Heart left ventricle (tissue), 16 donors: ENCODE data around the gene PLCL1. TPM values are rescaled to one million over a fixed set of nuclear protein-coding genes. Genes with fewer than 3 reads are reported as not detected.

Experiments
- ATAC-seq, 4 donors: fragments of 200-7000 bp; cut with Tn5 transposase; one replicate each; pipeline ENCODE4 v1.9.1; 2020 to 2022; ENCODE audit warnings: moderate library complexity in 4 of 4, mild to moderate bottlenecking in 3 of 4, moderate number of reproducible peaks in 1 of 4
- DNase-seq, 5 donors: peaks; one replicate each; pipeline ENCODE4 v3.0.0-alpha.2; 2020
- H3K27ac ChIP-seq, 12 donors: fragments of 200-600 bp; sonication (generic) in 4 of 12; one replicate each; pipeline versions ENCODE4 v1.5.0 to v1.8.0; 2016 to 2022; ENCODE audit warnings: mild to moderate bottlenecking in 2 of 12
- H3K27me3 ChIP-seq, 9 donors: fragments of 200-600 bp; sonication (generic) in 2 of 9; one replicate each; pipeline versions ENCODE4 v1.5.1 to v1.8.0; 2016 to 2022; ENCODE audit warnings: mild to moderate bottlenecking in 3 of 9
- H3K36me3 ChIP-seq, 9 donors: fragments of 200-600 bp; sonication (generic) in 2 of 9; one replicate each; pipeline versions ENCODE4 v1.5.0 to v1.8.0; 2018 to 2022; ENCODE audit warnings: mild to moderate bottlenecking in 2 of 9
- H3K4me1 ChIP-seq, 12 donors: fragments of 200-600 bp; sonication (generic) in 4 of 12; one replicate each; pipeline versions ENCODE4 v1.5.0 to v1.8.0; 2016 to 2022; ENCODE audit warnings: mild to moderate bottlenecking in 3 of 12
- H3K4me3 ChIP-seq, 12 donors: fragments of 200-600 bp; sonication (generic) in 4 of 12; one replicate each; pipeline versions ENCODE4 v1.5.0 to v1.8.0; 2017 to 2022; ENCODE audit warnings: mild to moderate bottlenecking in 9 of 12, moderate library complexity in 4 of 12
- H3K9me3 ChIP-seq, 12 donors: fragments of 200-600 bp; sonication (generic) in 4 of 12; one replicate each; pipeline versions ENCODE4 v1.5.0 to v1.8.0; 2016 to 2022; ENCODE audit warnings: mild to moderate bottlenecking in 1 of 12
- POLR2A ChIP-seq, 2 donors: fragments of 450-650 bp; IDR thresholded peaks; one replicate each; pipeline ENCODE4 v1.6.1; 2017; ENCODE audit warnings: antibody characterized with exemption in 2 of 2, mild to moderate bottlenecking in 2 of 2, moderate library complexity in 2 of 2
- WGBS, 4 donors: extraction: QIAGEN DNeasy Blood & Tissue Kit in 2 of 4; methylation state at CpG; one replicate each; pipeline versions ENCODE4 v1.1.5 to v1.1.7; 2013 to 2018; 5-methylcytosine and 5-hydroxymethylcytosine counted together
- intact Hi-C, 10 donors: fragments of 100-400 bp; cut with DNase I; formaldehyde crosslinking; loops; one replicate each; pipeline versions ENCODE4 v1.11.1 to v1.14.2; 2022
- polyA plus RNA-seq, 2 donors: library from polyadenylated mRNA; stranded (reverse); fragments of 200-250 nt; gene quantifications; one replicate each; pipeline ENCODE4 v1.2.3, GENCODE V29; 2013
- total RNA-seq, 9 donors: library from RNA; depleted of rRNA in 2 of 9; stranded (reverse); fragments of >200 nt in 2 of 9; fragmentation: NEBNext Ultra II Directional in 3 of 9; extraction: Animal tissue kit (Norgen Biotek cat#: 25700) in 3 of 9; gene quantifications; one replicate each; pipeline versions ENCODE4 v1.1.0 to v1.2.4, GENCODE V29; 2016 to 2023
- TF ChIP-seq, protein P1 (sequence below), 12 donors: fragments of 200-600 bp; sonication (generic) in 4 of 12; IDR thresholded peaks; one replicate each; pipeline versions ENCODE4 v1.5.0 to v1.8.0; 2018 to 2022; ENCODE audit warnings: antibody characterized with exemption in 12 of 12, mild to moderate bottlenecking in 5 of 12
- donor health status: ischemic (EF 13 %, LVEDD 7.1; RV severe dilation, severe dysfunction).
- donor health status: healthy with polysubstance abuse.
- donor health status: DM: no; HTN: yes; CAD: no.
- donor health status: DM: no; HTN: no; CAD: no.
- donor health status: ischemic (EF 25% LVEDD 6.9; RV normal size, moderate dysfunction).
- donor health status: ischemic (EF 25% LVEDD 5.7; RV mildly dilated, moderate dysfunction).
- donor health status: healthy.
- donor health status: DM: yes; HTN: yes; CAD: no.
- donor health status: ischemic (EF 35%, LVEDD 5.7; RV mildly dilated, moderate dysfunction).
- donor health status: nonischemic (EF 11% LVEDD 7.7; RV severe dilation, severe dysfunction).
- donor health status: DM: yes; HTN: yes; CAD: no.
- donor health status: PGD.
- donor health status: ischemic (EF 29% LVEDD 5.4; RV normal size, mild dysfunction).
- donor health status: nonischemic (EF 23%, LVEDD 6.1; RV moderate dilation, normal function).

The PLCL1 gene
- total and polyA plus RNA-seq, 11 donors: 22.0 to 126 (median 90.4) TPM

DNA sequence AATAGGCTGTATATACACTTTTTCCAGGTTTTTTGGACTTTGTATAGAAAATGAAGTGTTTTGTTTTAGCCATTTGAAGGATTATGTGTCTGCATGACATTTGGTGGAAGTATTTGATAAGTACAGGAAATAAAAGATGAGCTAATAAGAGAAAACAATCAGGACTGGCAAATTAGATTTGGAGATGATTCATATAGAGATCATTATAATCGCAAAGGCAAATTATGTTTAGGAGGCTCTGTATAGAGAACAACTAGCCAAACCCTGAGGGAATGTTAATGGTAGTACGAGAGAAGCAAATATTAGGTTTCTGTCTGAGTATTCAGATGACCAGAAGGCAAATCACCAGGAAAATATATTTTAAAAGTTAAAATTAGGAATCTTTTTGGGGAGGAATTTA, 41.7 kb downstream of the PLCL1 start:
- Histone ChIP-seq H3K9me3 (no peaks in the 10 kb centered on the region), H3K36me3 (no peaks in the 10 kb centered on the region), H3K27me3 (no peaks in the 10 kb centered on the region), H3K27ac (no peak overlapping the region), H3K4me1 (peaks cover 0 to 48% (median 10%) of the 10 kb centered on the region in 12 donors), H3K4me3 (no peak overlapping the region)
- no peak for ATAC-seq
- no peak for DNase-seq
- intact Hi-C loops: loop anchor here in 2 of 10 donors (5.0 kb wide), 1 partner anchor 39 kb away; no protein-coding TSS in a partner anchor
- WGBS, 4 donors: 80 to 90% (median 81%) methylated on average over 2 of the region's 2 CpGs
- no peak for TF ChIP-seq POLR2A (IDR thresholded peaks at IDR 0.05)
- TF ChIP-seq, protein P1, sequence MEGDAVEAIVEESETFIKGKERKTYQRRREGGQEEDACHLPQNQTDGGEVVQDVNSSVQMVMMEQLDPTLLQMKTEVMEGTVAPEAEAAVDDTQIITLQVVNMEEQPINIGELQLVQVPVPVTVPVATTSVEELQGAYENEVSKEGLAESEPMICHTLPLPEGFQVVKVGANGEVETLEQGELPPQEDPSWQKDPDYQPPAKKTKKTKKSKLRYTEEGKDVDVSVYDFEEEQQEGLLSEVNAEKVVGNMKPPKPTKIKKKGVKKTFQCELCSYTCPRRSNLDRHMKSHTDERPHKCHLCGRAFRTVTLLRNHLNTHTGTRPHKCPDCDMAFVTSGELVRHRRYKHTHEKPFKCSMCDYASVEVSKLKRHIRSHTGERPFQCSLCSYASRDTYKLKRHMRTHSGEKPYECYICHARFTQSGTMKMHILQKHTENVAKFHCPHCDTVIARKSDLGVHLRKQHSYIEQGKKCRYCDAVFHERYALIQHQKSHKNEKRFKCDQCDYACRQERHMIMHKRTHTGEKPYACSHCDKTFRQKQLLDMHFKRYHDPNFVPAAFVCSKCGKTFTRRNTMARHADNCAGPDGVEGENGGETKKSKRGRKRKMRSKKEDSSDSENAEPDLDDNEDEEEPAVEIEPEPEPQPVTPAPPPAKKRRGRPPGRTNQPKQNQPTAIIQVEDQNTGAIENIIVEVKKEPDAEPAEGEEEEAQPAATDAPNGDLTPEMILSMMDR (IDR thresholded peaks at IDR 0.05): no peak

DNA sequence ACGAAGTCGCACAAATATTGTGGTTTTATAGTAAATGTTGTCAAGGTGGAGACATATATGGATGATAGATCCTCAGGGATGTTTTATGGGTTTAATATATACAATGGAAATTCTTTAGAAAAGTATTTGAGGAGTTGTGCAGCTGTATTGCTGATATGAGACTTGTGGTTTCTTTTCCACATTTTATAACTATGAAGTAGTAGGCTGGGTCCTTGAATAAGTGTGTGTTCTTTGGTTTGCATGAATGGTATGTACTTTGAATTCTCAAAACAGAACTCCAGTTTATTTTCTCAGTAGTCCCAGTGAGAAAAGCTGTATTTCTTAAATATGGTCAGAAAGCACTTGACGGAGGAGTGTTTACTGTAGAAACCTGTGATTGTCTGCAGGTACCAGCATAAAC, 42.4 kb downstream of the PLCL1 start:
- Histone ChIP-seq H3K36me3 (no peaks in the 10 kb centered on the region), H3K4me1 (peaks cover 0 to 54% (median 13%) of the 10 kb centered on the region in 12 donors), H3K9me3 (no peaks in the 10 kb centered on the region), H3K27me3 (no peaks in the 10 kb centered on the region), H3K27ac (peak overlapping the region in 3 of 12 donors; percentile 13 to 61 (median 53)), H3K4me3 (no peak overlapping the region)
- no peak for ATAC-seq
- no peak for TF ChIP-seq POLR2A (IDR thresholded peaks at IDR 0.05)
- TF ChIP-seq, protein P1 (IDR thresholded peaks at IDR 0.05): no peak
- intact Hi-C loops: loop anchor here in 2 of 10 donors (5.0 kb wide), 1 partner anchor 39 kb away; no protein-coding TSS in a partner anchor
- WGBS, 4 donors: 53 to 86% (median 83%) methylated on average over 3 of the region's 3 CpGs
- DNase-seq: no peak

DNA sequence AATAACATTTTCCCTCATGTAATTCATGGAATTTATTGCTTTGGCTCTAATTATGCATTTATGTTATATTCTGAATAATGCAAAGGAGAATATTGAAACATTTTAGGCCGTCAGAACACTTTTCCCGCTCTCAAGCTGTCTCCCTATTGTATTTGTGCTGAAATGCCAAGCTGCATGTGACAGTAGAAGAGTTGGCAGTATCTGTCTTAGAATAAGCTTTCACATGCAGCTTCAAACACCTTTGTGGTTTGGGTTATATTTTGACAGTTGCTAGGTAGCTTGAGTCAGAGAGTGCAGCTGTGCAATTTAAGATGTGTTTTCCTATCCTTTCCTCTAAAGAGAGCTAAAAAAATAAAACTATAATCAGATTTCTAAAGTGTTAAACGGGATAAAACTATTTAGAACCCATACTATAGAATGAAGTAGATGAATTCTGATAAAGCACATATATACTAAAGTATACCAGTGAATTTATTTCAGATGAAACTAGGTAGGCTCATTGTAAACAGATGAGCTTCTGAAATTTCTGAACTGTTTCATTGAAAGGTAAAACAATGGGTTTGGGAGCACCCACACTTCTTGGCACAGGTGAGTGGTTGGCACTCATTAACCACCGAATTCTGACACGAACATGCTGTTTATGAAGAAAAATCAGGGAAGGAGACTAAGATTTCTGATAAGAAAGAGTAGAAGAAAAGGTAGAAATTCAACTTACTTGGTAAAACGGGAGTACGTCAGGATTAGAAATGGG, 43.4 kb downstream of the PLCL1 start:
- Histone ChIP-seq H3K9me3 (no peaks in the 10 kb centered on the region), H3K36me3 (no peaks in the 10 kb centered on the region), H3K27me3 (no peaks in the 10 kb centered on the region), H3K27ac (peak overlapping the region in 8 of 12 donors; percentile 0 to 61 (median 16)), H3K4me1 (peaks cover 0 to 60% (median 14%) of the 10 kb centered on the region in 12 donors), H3K4me3 (no peak overlapping the region)
- WGBS, 4 donors: 58 to 68% (median 60%) methylated on average over 7 of the region's 7 CpGs
- TF ChIP-seq, protein P1 (IDR thresholded peaks at IDR 0.05): no peak
- TF ChIP-seq POLR2A (IDR thresholded peaks at IDR 0.05): no peak
- ATAC-seq: peak; percentile 60 to 85 (median 74)
- intact Hi-C loops: loop anchor here in 2 of 10 donors (5.0 kb wide), 1 partner anchor 41 kb away; no protein-coding TSS in a partner anchor
- DNase-seq: no peak

GRCh38 chr2:197848602-197849001, 44.2 kb downstream of the PLCL1 start:
- TF ChIP-seq POLR2A (IDR thresholded peaks at IDR 0.05): no peak
- TF ChIP-seq, protein P1 (IDR thresholded peaks at IDR 0.05): no peak
- H3K36me3 ChIP-seq: no peaks in the 10 kb centered on the region
- peak; percentile 38 to 55 (median 48) for ATAC-seq
- H3K4me1 ChIP-seq: peaks cover 0 to 66% (median 21%) of the 10 kb centered on the region in 12 donors
- 49 to 60% (median 55%) methylated on average over 2 of the region's 2 CpGs for WGBS, 4 donors
- no peak for DNase-seq
- no peaks in the 10 kb centered on the region for H3K27me3 ChIP-seq
- no peaks in the 10 kb centered on the region for H3K9me3 ChIP-seq
- intact Hi-C loops: loop anchor here in 2 of 10 donors (5.0 kb wide), 1 partner anchor 41 kb away; no protein-coding TSS in a partner anchor
- peak overlapping the region in 7 of 12 donors; percentile 0 to 61 (median 19) for H3K27ac ChIP-seq
- H3K4me3 ChIP-seq: no peak overlapping the region
